OCI-LY3 (cell line): ENCODE results near the gene GHR.

Experiments used
- CTCF ChIP-seq: fragments of 200-600, 300-600 bp; sonication (generic); IDR thresholded peaks from 2 replicates; pipeline ENCODE4 v1.5.1; 2014; ENCODE audit warnings: antibody characterized with exemption, low read length, low read depth
- EZH2phosphoT487 ChIP-seq: fragments of 200-600 bp; shearing (Covaris generic); IDR thresholded peaks from 2 replicates; pipeline ENCODE4 v1.6.1; 2018; ENCODE audit warnings: antibody characterized with exemption, mixed run types, low read depth

DNA sequence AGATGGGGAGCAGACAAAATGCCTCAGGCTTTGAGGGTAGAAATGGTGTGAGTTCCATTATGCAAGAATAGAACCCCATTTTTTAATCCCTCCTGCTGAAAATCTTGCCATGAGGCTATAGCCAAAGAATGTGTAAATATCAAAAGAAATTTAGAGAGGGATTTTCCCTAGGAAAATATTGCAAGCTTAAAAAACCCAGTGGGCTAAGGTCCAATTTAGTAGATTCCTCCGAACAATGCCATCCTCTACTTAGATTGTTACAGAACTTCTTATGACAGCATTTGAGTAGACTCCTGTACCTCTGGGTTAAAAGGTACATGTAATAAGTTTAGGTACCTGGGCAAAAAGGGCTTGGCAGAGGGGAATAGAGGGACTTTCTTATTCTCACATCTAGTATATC lies 138.4 kb downstream of the GHR start:
- TF ChIP-seq CTCF: no peak
- TF ChIP-seq EZH2phosphoT487: no peak
